ENCODE measurements around the gene GPRC5C. TPM values are rescaled to one million over a fixed set of nuclear protein-coding genes. Genes with fewer than 3 reads are reported as not detected.

GPRC5C gene
- total and polyA plus RNA-seq, 2 of the 8 experiments (the other 6 are each of a cell fraction or from before 2014, with no cell fraction given) = 18.3 to 55.8 TPM

GRCh38 chr17:74389937-74390679 lies 41.8 kb upstream of the GPRC5C start (continued):
- TF ChIP-seq CHD7 (IDR thresholded peaks at IDR 0.05; ENCODE audit: insufficient replicate concordance, low read length) (no peak), CHD1 (IDR thresholded peaks at IDR 0.05; ENCODE audit: low read depth, low read length) (no peak), SP1 (IDR thresholded peaks at IDR 0.05; ENCODE audit: low read depth, low read length) (no peak), SUZ12 (IDR thresholded peaks at IDR 0.05; ENCODE audit: low read length) (no peak), ATF3 (IDR thresholded peaks at IDR 0.05; ENCODE audit: insufficient read depth, low read depth, low read length) (no peak), POLR2A (IDR thresholded peaks at IDR 0.05; ENCODE audit: control extremely low read depth in 1 of 2, low read depth in 2 of 2, low read length in 2 of 2) (no peak), POU5F1 (IDR thresholded peaks at IDR 0.05; ENCODE audit: low read depth, low read length) (no peak), BCL11A (IDR thresholded peaks at IDR 0.05; ENCODE audit: low read depth in 2 of 2, low read length in 2 of 2) (no peak), SRF (IDR thresholded peaks at IDR 0.05; ENCODE audit: low read depth, low read length) (no peak)
